GM20000 (cell line): ENCODE measurements around the gene CHRNA3.

Experiments used
- DNase-seq: peaks from one replicate; pipeline ENCODE4 v3.0.0; 2012; ENCODE audit warnings: low spot score
- CTCF ChIP-seq: IDR thresholded peaks from 2 replicates; pipeline ENCODE4 v1.5.1; 2012; ENCODE audit warnings: mild to moderate bottlenecking, control low read depth; ENCODE audit errors: extremely low read depth, missing control alignments

Gene CHRNA3

GRCh38 chr15:78642331-78642730 lies 21.5 kb upstream of the CHRNA3 start:
- no peak for TF ChIP-seq CTCF
- DNase-seq, result no peak

- no peak for DNase-seq
- TF ChIP-seq CTCF, result no peak
Observed at GRCh38 chr15:78641749-78642275, 21.0 kb upstream of the CHRNA3 start.

- no peak for TF ChIP-seq CTCF
Observed at GRCh38 chr15:78641102-78641748, 20.4 kb upstream of the CHRNA3 start, which contains the start of gene CHRNB4. CHRNB4 (minus strand) TSS chr15:78641210; CDS start chr15:78641133, 77 bp downstream.

DNA sequence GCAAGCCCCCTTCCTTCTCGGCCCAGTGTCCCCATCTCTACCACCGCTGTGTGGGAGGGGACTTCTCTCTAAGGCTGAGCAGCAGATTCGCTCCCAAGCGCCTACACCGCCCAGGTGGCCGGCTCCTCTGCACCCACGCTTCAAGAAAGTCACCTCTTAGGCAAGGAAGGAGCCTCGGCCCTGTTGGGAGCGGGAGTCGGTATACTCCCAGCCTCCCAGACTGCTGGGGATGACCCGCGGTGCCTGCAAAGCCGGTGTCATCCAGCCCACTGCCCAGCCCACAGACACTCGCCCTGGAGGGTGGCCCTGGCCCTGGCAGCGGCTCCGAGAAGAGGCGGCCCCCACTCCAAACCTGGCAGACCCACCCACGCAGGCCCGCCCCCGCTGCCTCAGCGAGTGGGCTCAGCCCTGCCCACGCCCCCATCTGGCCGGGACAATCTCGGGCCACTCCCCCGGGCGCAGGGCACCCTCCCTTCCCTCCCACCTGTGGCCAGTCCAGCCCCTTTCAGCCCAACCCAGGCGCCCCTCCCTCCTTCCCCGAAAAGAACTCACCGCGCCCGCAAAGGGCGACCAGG lies 19.8 kb upstream of the CHRNA3 start:
- TF ChIP-seq CTCF, result no peak
- no peak for DNase-seq

More at GRCh38 chr15:78641102-78641748, 20.4 kb upstream of the CHRNA3 start, which contains the start of gene CHRNB4:
- DNase-seq, result no peak

GRCh38 chr15:78638658-78639314 lies 18.0 kb upstream of the CHRNA3 start:
- peak; percentile 10 for TF ChIP-seq CTCF
- DNase-seq, result peak; percentile 81

GRCh38 chr15:78637776-78638435 lies 17.1 kb upstream of the CHRNA3 start:
- TF ChIP-seq CTCF, result no peak
- DNase-seq, result no peak
